OCI-LY7 (cell line): ENCODE data around the gene UBE3B. TPM values are rescaled to one million over a fixed set of nuclear protein-coding genes. Genes with fewer than 3 reads are reported as not detected.

Experiments
- BruUV-seq: library from RNA; stranded (reverse); fragments of 400-500 nt; replicated peaks from 2 replicates; lab custom pipeline; 2021; lab: Mats Ljungman, UMichigan
- CTCF ChIA-PET: fragments of 300-600 bp; sonication (Branson Sonifier 250); formaldehyde crosslinking; loops from one replicate; lab custom pipeline; 2022; ENCODE audit warnings: antibody characterized with exemption; ENCODE audit not compliant: unreplicated experiment; lab: Charles Lee
- POLR2A ChIA-PET: fragments of 300-600 bp; sonication (Branson Sonifier 250); formaldehyde crosslinking; loops from one replicate; lab custom pipeline; 2022; ENCODE audit warnings: antibody characterized with exemption; lab: Charles Lee
- DNase-seq: peaks from one replicate; pipeline ENCODE4 v3.0.0-alpha.2; 2015; ENCODE audit warnings: low spot score
- H2AFZ ChIP-seq: fragments of 200-600 bp; sonication (generic), shearing (Covaris generic); 2 replicates; pipeline ENCODE4 v1.6.1; 2014; ENCODE audit warnings: mild to moderate bottlenecking, antibody characterized with exemption, low read length, moderate library complexity
- H3K27ac ChIP-seq: fragments of 200-600 bp; sonication (generic); 2 replicates; pipeline ENCODE4 v1.5.1; 2014; ENCODE audit warnings: mixed run types, low read depth, mild to moderate bottlenecking, moderate library complexity, low read length, inconsistent platforms; ENCODE audit not compliant: poor library complexity, severe bottlenecking
- H3K36me3 ChIP-seq: fragments of 200-600 bp; sonication (generic); 2 replicates; pipeline ENCODE4 v1.6.1; 2014; ENCODE audit warnings: mild to moderate bottlenecking, antibody characterized with exemption, low read length, moderate library complexity, mixed read lengths; ENCODE audit not compliant: insufficient read depth
- H3K4me1 ChIP-seq: fragments of 200-600 bp; sonication (generic); 2 replicates; pipeline ENCODE4 v1.5.1; 2014; ENCODE audit warnings: mild to moderate bottlenecking, low read length; ENCODE audit not compliant: insufficient read depth, poor library complexity, severe bottlenecking
- H3K4me2 ChIP-seq: fragments of 200-600 bp; sonication (generic); 2 replicates; pipeline ENCODE4 v1.6.1; 2014; ENCODE audit warnings: mild to moderate bottlenecking, low read length
- H3K4me3 ChIP-seq: fragments of 200-600 bp; sonication (generic); 2 replicates; pipeline ENCODE4 v1.5.1; 2014; ENCODE audit warnings: mild to moderate bottlenecking, low read depth, low read length; ENCODE audit not compliant: poor library complexity, severe bottlenecking
- H3K79me2 ChIP-seq: fragments of 200-600 bp; sonication (generic); 2 replicates; pipeline ENCODE4 v1.6.1; 2016; ENCODE audit warnings: low read depth, mild to moderate bottlenecking, low read length, moderate library complexity, mixed read lengths; ENCODE audit not compliant: insufficient read depth
- H3K9me2 ChIP-seq: fragments of 200-600 bp; sonication (generic); 2 replicates; pipeline ENCODE4 v1.6.1; 2016; ENCODE audit warnings: mild to moderate bottlenecking, low read length, mixed read lengths; ENCODE audit not compliant: insufficient read depth
- H3K9me3 ChIP-seq: fragments of 200-600 bp; sonication (generic); 2 replicates; pipeline ENCODE4 v1.6.1; 2014; ENCODE audit warnings: mild to moderate bottlenecking, mixed run types, low read length, mixed read lengths
- H4K20me1 ChIP-seq: fragments of 200-600 bp; sonication (generic); 2 replicates; pipeline ENCODE4 v1.6.1; 2014; ENCODE audit warnings: mild to moderate bottlenecking, antibody characterized with exemption, low read length, moderate library complexity, mixed read lengths; ENCODE audit not compliant: insufficient read depth
- EZH2phosphoT487 ChIP-seq: fragments of 200-600 bp; sonication (generic); IDR thresholded peaks from 2 replicates; pipeline ENCODE4 v1.6.1; 2018; ENCODE audit warnings: low read depth, borderline replicate concordance, mild to moderate bottlenecking, mixed run types, antibody characterized with exemption, low read length, moderate library complexity, mixed read lengths
- intact Hi-C: fragments of 100-400 bp; cut with micrococcal nuclease; formaldehyde crosslinking; loops from one replicate; pipeline ENCODE4 v1.10.0; 2022; ENCODE audit not compliant: unreplicated experiment
- total RNA-seq, 2 experiments: library from RNA; depleted of rRNA in 1 of 2; stranded (reverse); fragments of >200 nt in 1 of 2; shearing (Covaris generic) in 1 of 2; gene quantifications; 2 replicates each; pipeline ENCODE4 v1.2.3, GENCODE V29; 2014 to 2022
- TF ChIP-seq, protein P1 (sequence below): fragments of 200-600 bp; sonication (generic); conservative IDR thresholded peaks from 2 replicates; pipeline ENCODE4 v1.5.1; 2014; ENCODE audit warnings: mild to moderate bottlenecking, antibody characterized with exemption, low read length, moderate library complexity, mixed read lengths

The UBE3B gene
- total RNA-seq, 2 experiments from 2014 or later = 27.8 to 32.6 TPM

DNA sequence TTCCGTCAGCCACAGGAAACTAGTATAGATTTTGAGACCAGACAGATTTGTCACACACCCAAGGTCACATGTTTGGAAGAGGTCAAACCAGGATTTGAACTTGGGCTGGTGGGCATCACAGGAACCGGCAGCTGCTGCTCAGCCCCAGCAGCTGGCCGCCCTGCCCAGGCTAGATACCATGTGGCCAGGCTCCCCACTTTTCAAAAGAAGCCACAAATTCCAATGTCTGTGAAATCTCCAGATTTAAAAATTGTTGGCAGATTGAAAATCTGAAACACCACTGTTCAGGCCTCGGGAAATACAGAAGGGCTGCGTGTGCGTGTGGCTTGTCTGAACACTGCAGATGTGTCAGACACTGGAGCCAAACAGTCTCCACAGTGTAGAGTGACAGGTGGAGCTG is 65.4 kb downstream of the UBE3B start:
- Histone ChIP-seq H3K79me2 (no peaks in the 10 kb centered on the region), H3K4me2 (no peak overlapping the region), H3K9me3 (no peaks in the 10 kb centered on the region), H3K27ac (no peak overlapping the region), H3K4me1 (no peaks in the 10 kb centered on the region), H2AFZ (no peak overlapping the region), H3K36me3 (no peaks in the 10 kb centered on the region), H4K20me1 (no peaks in the 10 kb centered on the region), H3K4me3 (no peak overlapping the region), H3K9me2 (no peaks in the 10 kb centered on the region)
- CTCF ChIA-PET = no interaction called here
- TF ChIP-seq, protein P1, sequence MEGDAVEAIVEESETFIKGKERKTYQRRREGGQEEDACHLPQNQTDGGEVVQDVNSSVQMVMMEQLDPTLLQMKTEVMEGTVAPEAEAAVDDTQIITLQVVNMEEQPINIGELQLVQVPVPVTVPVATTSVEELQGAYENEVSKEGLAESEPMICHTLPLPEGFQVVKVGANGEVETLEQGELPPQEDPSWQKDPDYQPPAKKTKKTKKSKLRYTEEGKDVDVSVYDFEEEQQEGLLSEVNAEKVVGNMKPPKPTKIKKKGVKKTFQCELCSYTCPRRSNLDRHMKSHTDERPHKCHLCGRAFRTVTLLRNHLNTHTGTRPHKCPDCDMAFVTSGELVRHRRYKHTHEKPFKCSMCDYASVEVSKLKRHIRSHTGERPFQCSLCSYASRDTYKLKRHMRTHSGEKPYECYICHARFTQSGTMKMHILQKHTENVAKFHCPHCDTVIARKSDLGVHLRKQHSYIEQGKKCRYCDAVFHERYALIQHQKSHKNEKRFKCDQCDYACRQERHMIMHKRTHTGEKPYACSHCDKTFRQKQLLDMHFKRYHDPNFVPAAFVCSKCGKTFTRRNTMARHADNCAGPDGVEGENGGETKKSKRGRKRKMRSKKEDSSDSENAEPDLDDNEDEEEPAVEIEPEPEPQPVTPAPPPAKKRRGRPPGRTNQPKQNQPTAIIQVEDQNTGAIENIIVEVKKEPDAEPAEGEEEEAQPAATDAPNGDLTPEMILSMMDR = no peak
- TF ChIP-seq EZH2phosphoT487 = no peak
- POLR2A ChIA-PET = no interaction called here
- intact Hi-C loops = no loop called here
- DNase-seq = no peak
- no TSS peak for BruUV-seq

GRCh38 chr12:109544955-109545531 is 67.6 kb downstream of the UBE3B start:
- no peaks in the 10 kb centered on the region for H3K9me3 ChIP-seq
- intact Hi-C loops = no loop called here
- H3K79me2 ChIP-seq = no peaks in the 10 kb centered on the region
- no peaks in the 10 kb centered on the region for H3K4me1 ChIP-seq
- H3K9me2 ChIP-seq = no peaks in the 10 kb centered on the region
- H2AFZ ChIP-seq = no peak overlapping the region
- H3K4me2 ChIP-seq = no peak overlapping the region
- H3K36me3 ChIP-seq = no peaks in the 10 kb centered on the region
- no peaks in the 10 kb centered on the region for H4K20me1 ChIP-seq
- no peak for DNase-seq
- no peak overlapping the region for H3K27ac ChIP-seq
- CTCF ChIA-PET = no interaction called here
- no peak overlapping the region for H3K4me3 ChIP-seq
- BruUV-seq = no TSS peak
- POLR2A ChIA-PET = interaction anchor here (0.8 kb wide), 1 partner anchor 20 kb away, joined by 3 read pairs; no protein-coding TSS in a partner anchor
- TF ChIP-seq, protein P1 = no peak
- no peak for TF ChIP-seq EZH2phosphoT487

GRCh38 chr12:109545826-109546225 is 68.4 kb downstream of the UBE3B start:
- H3K9me2 ChIP-seq = no peaks in the 10 kb centered on the region
- POLR2A ChIA-PET = interaction anchor here (0.8 kb wide), 1 partner anchor 19 kb away, joined by 3 read pairs; no protein-coding TSS in a partner anchor
- H3K79me2 ChIP-seq = no peaks in the 10 kb centered on the region
- no peaks in the 10 kb centered on the region for H4K20me1 ChIP-seq
- H3K4me2 ChIP-seq = no peak overlapping the region
- CTCF ChIA-PET = no interaction called here
- H2AFZ ChIP-seq = no peak overlapping the region
- H3K27ac ChIP-seq = no peak overlapping the region
- intact Hi-C loops = no loop called here
- no peaks in the 10 kb centered on the region for H3K4me1 ChIP-seq
- no peaks in the 10 kb centered on the region for H3K9me3 ChIP-seq
- no peaks in the 10 kb centered on the region for H3K36me3 ChIP-seq
- no peak overlapping the region for H3K4me3 ChIP-seq
- TF ChIP-seq, protein P1 = no peak
- TF ChIP-seq EZH2phosphoT487 = no peak
- DNase-seq = no peak
- no TSS peak for BruUV-seq
